ENCODE measurements around the gene COMMD1. TPM values are rescaled to one million over a fixed set of nuclear protein-coding genes. Genes with fewer than 3 reads are reported as not detected.
A peak's percentile ranks its signal among the peaks of the same experiment; 100 is the strongest.
"Not testable (repeated sequence)": the region's sequence is repeated elsewhere in the genome, so short reads cannot be mapped to it uniquely, and the experiment has no call there.

Gene COMMD1
- 10 to 100 TPM; 20.4 to 37.0 TPM for total RNA-seq

DNA sequence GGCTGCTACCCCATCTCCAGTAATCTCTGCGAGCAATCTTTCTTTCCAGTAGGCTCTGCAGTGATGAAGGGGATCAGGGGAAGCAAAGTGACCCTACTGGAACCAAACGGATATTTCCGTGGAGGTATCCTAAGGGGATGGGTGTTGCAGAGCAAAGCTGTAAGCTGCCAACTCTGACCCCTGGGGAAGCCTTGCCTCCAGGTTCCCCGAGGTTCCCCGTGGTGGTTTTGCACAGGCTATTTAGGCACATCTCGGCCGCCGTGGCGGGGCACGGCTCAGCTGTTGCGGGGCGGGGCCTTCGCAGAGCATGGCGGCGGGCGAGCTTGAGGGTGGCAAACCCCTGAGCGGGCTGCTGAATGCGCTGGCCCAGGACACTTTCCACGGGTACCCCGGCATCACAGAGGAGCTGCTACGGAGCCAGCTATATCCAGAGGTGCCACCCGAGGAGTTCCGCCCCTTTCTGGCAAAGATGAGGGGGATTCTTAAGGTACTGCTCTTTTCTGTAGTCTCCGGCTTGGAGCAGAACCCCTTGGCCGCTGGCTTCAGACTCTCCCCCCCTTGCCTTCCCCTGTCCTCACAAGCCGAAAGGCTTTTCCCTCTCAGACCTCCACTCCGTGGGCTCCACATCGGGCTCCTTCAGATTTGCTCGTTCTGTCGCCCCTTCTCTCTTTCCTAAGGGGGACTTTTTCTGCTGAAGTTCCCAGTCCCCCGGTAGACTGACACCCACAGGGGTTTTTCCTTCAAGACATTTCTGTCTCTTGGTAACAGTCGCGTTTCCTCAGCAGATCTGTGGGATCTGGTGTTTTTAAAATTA is at the start of gene COMMD1:
Gene COMMD1 (plus strand): TSS at position 303 of the 814 bp plus-strand sequence. CDS start 5 bp downstream, at position 308.
- Mint-ChIP-seq H3K9me3 (no peaks in the 10 kb centered on the region), H3K27ac (peak within 1 kb of the TSS; percentile 39 to 94), H3K36me3 (peaks cover 0 to 4% of the 10 kb centered on the region in 2 donors)
- ATAC-seq (peak; percentile 99 to 100), DNase-seq (ENCODE audit: low spot score in 2 of 2) (peak; percentile 81 to 84)

DNA sequence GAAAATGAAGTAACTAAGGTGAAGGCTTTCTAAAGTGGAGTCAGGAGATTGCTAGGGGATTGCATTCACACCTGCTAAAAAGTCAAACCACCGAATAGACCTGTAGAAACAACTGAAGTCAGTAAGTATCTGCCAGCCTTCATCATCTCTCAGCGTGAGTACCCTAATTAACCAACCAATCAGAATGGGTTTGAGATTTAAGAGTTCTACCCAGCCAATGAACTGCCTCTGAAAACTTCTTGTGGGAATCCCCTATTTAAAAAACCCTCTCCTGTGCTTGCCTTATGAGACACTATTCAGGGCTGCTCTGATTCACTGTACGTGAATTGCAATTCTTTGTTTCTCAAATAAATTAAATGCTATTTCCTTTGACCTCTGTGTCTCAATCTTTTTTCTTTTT is 48.2 kb upstream of the COMMD1 start:
- no peak for DNase-seq (ENCODE audit: low spot score in 2 of 2)
- ATAC-seq, result no peak
- no peaks in the 10 kb centered on the region for H3K9me3 Mint-ChIP-seq

DNA sequence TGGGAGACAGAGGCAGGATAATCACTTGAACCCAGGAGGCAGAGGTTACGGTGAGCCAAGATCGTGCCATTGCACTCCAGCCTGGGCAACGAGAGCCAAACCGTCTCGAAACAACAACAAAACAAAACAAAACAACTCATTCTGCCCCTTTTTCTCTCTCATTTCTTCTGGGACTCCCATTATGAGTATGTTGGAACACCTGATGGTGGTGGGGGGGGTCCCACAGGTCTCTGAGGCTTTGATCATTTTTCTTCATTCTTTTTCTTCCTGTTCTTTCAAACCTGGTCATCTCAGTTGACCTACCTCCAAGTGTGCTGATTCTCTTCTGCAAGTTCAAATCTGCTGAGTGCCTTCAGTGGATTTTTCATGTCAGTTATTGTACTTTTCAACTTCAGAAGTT is 43.4 kb upstream of the COMMD1 start:
- peaks cover 30 to 38% of the 10 kb centered on the region in 2 donors for H3K36me3 Mint-ChIP-seq
- ATAC-seq (peak in 1 of 2 donors; percentile 21), DNase-seq (ENCODE audit: low spot score in 2 of 2) (no peak)
- no peaks in the 10 kb centered on the region for H3K9me3 Mint-ChIP-seq
- no peak overlapping the region for H3K27ac Mint-ChIP-seq

More for the DNA sequence above, 48.2 kb upstream of the COMMD1 start:
- Mint-ChIP-seq H3K36me3 (peaks cover 0 to 11% of the 10 kb centered on the region in 2 donors), H3K27ac (no peak overlapping the region)

DNA sequence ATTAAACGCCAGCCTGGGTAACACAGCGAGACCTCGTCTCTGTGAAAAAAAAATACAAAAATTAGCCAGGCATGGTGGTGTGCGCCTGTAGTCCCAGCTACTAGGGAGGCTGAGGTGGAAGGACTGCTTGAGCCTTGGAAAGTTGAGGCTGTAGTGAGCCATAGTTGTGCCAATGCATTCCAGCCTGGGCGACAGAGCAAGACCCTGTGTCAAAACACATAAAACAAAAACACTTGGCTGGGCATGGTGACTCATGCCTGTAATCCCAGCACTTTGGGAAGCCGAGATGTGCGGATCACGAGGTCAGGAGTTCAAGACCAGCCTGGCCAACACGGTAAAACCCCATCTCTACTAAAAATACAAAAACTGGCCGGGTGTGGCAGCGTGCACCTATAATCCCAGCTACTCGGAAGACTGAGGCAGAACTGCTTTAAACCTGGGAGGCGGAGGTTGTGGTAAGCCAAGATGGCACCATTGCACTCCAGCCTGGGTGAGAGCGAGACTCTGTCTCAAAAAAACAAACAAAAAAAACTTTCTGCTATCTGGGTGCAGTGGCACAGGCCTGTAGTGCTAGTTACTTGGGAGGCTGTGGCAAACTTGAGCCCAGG is 38.9 kb upstream of the COMMD1 start:
- not testable (repeated sequence) for DNase-seq (ENCODE audit: low spot score in 2 of 2); H3K27ac Mint-ChIP-seq; H3K9me3 Mint-ChIP-seq; ATAC-seq
- H3K36me3 Mint-ChIP-seq, result peaks cover 24 to 62% of the 10 kb centered on the region in 2 donors

DNA sequence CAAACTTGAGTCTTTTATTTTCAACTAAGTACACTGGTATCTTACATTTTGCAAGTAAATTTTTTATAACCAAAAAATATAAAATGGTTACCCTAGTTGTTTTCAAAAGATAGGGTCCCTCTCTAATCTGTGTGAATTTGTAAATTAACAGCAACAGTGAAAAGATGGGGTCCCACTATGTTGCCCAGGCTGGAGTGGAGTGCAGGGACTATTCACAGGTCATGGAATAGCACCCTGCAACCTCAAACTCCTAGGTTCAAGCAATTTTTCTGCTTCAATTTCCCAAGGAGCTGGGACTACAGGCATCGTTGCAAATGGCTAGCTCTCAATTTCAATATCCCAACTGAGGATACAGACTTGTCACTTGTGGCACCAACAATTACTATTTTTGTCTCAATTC is 29.1 kb upstream of the COMMD1 start:
- H3K36me3 Mint-ChIP-seq, result peaks cover 8 to 11% of the 10 kb centered on the region in 2 donors

DNA sequence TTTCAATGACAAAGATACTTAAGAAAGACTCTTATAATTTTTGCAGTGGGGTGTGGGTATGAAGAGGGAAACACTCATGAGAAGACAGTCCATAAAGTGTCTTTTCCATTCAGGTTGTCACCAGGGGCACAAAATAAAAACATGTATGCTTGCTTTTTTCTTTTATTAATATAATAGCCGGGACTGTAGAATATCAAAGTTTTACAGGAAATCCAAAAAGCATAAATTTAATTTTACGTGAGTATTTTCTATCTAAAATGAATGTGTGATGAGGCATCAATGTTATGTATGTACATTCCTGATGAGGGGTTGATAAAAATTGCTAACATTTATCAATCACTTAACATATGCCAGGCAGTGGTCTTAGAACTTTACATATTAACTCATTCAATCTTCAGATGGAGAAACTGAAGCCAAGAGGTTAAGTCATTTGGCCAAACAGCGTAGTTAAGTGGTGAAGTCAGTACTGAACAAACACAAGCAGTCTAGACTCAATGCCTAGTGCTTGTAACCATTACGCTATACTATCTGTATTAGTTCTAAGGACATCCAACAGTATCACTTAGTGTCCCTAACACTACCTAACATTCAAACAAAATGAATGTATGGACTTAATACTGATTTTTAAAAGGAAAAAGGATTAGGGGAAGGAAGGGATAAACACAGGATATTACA is 27.8 kb upstream of the COMMD1 start:
- Mint-ChIP-seq H3K9me3 (no peaks in the 10 kb centered on the region), H3K36me3 (peaks cover 3 to 6% of the 10 kb centered on the region in 2 donors), H3K27ac (no peak overlapping the region)
- no peak for DNase-seq (ENCODE audit: low spot score in 2 of 2)
- ATAC-seq, result no peak

More for the DNA sequence above, 29.1 kb upstream of the COMMD1 start:
- Mint-ChIP-seq H3K27ac (no peak overlapping the region), H3K9me3 (no peaks in the 10 kb centered on the region)
- ATAC-seq (no peak), DNase-seq (ENCODE audit: low spot score in 2 of 2) (no peak)

DNA sequence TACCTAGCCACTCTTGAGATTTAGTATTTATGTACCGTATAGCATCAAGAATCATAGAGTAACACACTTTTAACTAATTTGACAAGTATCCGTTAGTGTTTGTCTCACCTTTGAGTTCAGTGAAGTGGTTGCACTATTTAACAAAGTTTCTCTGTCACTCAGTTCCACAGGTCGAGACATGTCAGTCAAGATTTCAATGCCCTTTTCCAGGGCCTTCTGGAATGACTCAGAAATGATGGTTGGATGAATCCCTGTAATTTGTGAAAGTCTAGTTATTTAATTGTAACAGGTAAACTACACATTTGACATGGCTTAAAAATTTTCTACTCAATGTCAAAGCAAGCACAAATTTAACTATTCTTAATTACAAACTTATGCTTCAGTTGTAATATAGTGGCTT is 26.7 kb upstream of the COMMD1 start:
- Mint-ChIP-seq H3K9me3 (no peaks in the 10 kb centered on the region), H3K27ac (peak overlapping the region in 1 of 2 donors; percentile 55), H3K36me3 (peaks cover 0 to 10% of the 10 kb centered on the region in 2 donors)
- ATAC-seq (no peak), DNase-seq (ENCODE audit: low spot score in 2 of 2) (no peak)

DNA sequence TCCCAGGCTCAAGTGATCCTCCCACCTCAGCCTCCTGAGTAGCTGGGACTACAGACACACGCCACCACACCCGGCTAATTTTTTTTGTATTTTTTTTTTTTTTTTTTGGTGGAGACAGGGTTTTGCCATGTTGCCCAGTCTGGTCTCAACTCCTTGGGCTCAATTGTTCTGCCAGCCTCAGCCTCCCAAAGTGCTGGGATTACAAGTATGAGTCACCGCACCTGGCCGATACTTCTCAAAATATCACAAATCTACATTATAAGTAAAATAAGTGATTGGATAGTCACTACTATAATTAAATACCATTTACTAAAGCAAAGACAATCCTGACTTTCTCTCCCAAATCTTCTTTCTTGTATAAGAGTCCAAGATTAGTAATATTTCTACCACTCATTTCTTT is 26.1 kb upstream of the COMMD1 start:
- not testable (repeated sequence) for H3K9me3 Mint-ChIP-seq; DNase-seq (ENCODE audit: low spot score in 2 of 2); H3K36me3 Mint-ChIP-seq; ATAC-seq
- peak overlapping the region in 1 of 2 donors; percentile 55 for H3K27ac Mint-ChIP-seq

DNA sequence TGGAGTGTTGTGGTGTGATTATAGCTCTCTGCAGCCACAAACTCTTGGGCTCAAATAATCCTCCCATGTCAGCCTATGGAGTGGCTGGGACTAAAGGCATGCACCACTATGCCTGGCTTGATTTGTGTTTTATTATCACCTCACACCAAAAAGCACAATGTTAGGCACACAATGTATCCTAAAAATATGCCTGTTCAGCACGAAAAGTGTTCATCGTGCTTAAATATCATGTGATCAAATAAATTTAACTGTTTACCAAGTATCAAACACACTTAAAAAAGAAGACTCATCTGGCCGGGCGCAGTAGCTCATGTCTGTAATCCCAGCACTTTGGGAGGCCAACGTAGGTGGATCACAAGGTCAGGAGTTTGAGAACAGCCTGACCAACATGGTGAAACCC is 22.6 kb upstream of the COMMD1 start:
- H3K9me3 Mint-ChIP-seq, result no peaks in the 10 kb centered on the region
- DNase-seq (ENCODE audit: low spot score in 2 of 2) (no peak), ATAC-seq (no peak)
- H3K36me3 Mint-ChIP-seq, result peaks cover 13 to 24% of the 10 kb centered on the region in 2 donors
- peak overlapping the region in 1 of 2 donors; percentile 44 for H3K27ac Mint-ChIP-seq

DNA sequence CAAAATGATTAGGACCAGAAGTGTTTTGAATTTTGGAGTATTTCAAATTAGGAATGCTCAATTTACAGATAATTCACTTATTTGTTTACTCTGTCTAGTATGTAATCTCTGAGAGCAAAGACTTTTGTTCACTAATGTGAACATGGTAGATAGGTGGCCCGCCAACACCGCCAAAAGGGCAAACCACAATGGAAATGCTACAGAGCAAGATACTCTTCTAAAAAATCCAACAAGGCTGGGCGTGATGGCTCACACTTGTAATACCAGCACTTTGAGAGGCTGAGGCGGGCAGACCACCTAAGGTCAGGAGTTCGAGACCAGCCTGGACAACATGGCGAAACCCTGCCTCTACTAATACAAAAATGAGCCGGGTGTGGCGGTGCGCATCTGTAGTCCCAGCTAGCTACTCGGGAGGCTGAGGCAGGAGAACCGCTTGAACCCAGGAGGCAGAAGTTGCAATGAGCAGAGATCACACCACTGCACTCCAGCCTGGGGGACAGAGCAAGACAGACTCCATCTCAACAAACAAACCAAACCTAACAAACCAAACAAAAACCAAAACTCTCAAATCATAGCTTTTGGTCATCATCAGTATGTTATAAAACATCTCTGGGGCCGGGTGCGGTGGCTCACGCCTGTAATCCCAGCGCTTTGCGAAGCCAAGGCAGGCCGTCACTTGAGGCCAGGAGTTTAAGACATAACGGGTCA is 19.4 kb upstream of the COMMD1 start:
- Mint-ChIP-seq H3K27ac (peak overlapping the region; percentile 96 to 99), H3K36me3 (peaks cover 19 to 22% of the 10 kb centered on the region in 2 donors), H3K9me3 (no peaks in the 10 kb centered on the region)
- no peak for DNase-seq (ENCODE audit: low spot score in 2 of 2)
- ATAC-seq, result no peak

DNA sequence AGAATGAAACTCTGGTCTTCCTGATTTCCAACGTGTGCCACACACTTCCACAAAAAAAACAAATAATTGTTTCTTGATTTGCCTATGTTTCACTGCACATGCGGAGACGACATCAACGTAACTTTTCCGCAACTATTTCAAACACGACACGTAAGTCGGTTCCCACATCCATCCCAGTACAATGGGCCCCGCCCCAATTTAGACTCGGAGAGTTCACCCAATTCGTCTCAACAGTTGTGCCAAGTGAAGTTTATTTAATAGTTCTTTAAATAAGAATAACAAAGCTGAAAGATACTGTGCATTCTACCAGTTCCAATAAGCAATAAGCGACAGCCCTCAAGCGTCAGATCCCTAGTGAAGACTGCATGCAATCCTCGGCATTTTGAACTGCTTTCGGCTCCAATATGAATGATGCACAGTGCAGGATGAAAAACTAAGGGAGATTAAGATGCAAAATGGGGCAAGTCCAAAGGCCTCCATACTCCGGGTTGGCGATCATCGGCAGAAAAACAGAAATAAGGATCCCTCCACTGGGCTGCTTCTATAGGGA is 17.7 kb upstream of the COMMD1 start:
- peak in 1 of 2 donors; percentile 16 for ATAC-seq
- Mint-ChIP-seq H3K36me3 (peaks cover 19 to 20% of the 10 kb centered on the region in 2 donors), H3K27ac (peak overlapping the region; percentile 96 to 99), H3K9me3 (no peaks in the 10 kb centered on the region)
- peak in 1 of 2 donors; percentile 18 for DNase-seq (ENCODE audit: low spot score in 2 of 2)

DNA sequence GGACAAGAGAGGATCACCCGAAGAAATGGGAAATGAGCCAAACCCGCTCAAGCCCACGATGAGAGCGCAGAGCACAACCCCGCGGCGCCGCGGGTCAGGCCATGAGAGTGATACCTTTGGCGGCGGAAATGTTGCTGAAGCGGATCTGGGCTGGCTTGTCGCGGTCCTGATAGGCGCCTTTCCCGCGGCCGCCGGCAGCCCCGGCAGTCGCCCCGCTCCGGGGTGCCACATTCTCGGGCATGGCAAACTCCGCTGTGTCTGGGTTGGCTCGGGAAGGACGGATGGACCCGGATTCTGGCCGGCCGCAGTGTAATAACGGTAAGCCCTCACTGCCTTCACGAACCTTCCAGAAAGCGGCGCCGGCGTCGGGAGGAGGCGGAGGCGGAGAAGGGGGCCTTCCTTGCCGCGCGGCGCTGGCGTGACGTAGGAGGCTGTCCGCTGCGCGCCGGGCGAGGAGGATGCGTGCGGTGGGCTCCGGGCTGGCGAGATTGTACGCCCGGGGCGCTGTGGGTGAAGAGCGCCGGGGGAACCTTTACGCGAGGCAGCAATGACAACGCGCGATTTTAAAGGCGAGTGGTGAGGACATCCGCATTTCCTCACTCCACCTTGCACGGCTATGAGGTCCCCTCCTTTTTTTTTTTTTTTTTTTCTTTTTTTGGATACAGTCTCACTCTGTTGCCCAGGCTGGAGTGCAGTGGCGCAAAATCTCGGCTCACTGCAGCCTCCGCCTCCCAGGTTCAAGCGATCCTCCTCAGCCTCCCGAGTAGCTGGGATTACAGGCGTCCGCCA is 17.0 kb upstream of the COMMD1 start, which contains the start of gene CCT4:
Gene CCT4 (minus strand): TSS at position 390 of the 789 bp plus-strand sequence. CDS start 149 bp downstream, at position 241.
- Mint-ChIP-seq H3K27ac (peak within 1 kb of the TSS; percentile 96 to 99), H3K9me3 (no peaks in the 10 kb centered on the region), H3K36me3 (peaks cover 17 to 19% of the 10 kb centered on the region in 2 donors)
- peak; percentile 87 to 89 for ATAC-seq
- DNase-seq (ENCODE audit: low spot score in 2 of 2), result peak; percentile 93 to 96

DNA sequence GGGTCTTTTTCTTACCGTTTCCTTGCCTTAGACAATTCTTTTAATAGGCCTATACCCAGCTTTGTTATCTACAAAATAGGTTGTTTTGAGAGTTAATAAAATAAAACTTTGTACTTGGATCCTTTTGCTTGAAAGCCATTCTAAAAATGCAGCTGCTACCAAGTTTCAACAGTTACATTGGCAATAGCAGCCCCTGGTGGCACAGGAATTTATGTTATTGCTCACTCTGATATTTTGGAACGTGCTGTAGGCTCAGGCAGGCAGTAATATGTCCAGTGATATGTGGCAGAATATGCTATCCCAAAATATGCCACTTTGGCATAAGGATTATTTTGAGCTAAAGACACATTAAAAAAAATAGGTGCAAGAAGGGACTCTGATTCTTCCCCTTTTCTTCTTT is 6.7 kb upstream of the COMMD1 start:
- no peak for DNase-seq (ENCODE audit: low spot score in 2 of 2)

DNA sequence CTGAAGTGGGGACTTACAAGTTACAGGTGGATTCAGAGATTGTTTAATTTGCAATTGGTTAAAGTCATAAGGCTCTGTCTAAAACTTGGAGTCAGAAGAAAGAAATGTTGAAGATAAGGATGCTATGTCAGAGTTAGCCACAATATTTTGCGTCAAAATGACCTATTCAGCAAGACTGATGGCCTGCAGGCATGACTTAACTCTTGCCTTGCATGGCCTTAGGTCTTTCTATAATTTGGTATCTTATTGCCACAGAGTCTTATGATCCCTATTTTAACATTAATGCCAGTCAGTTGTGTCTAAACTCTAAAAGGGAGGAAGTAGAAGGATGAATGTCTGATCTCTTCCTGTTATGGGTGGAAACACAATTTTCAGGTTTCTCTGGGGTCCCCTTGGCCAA is 5.2 kb upstream of the COMMD1 start:
- no peak overlapping the region for H3K27ac Mint-ChIP-seq
- DNase-seq (ENCODE audit: low spot score in 2 of 2), result no peak
- H3K9me3 Mint-ChIP-seq, result no peaks in the 10 kb centered on the region
- H3K36me3 Mint-ChIP-seq, result no peaks in the 10 kb centered on the region
- ATAC-seq, result no peak

More for the DNA sequence above, 6.7 kb upstream of the COMMD1 start:
- Mint-ChIP-seq H3K9me3 (no peaks in the 10 kb centered on the region), H3K27ac (no peak overlapping the region), H3K36me3 (no peaks in the 10 kb centered on the region)
- no peak for ATAC-seq

DNA sequence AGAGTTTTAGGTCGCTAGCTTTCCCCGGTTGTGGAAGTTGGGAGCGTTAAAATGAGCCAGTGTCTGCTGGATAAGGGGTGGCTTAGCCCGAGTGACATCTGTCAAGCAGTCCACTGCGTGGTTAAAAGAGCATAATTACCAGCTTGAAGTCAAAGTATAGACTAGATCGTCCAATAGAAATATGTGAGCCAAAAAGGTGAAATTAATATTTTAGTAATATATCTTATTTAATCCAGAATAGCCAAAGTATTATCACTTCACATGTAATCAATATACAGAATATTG is 654 bp downstream of the COMMD1 start:
- Mint-ChIP-seq H3K27ac (peak overlapping the region; percentile 39 to 94), H3K9me3 (no peaks in the 10 kb centered on the region), H3K36me3 (peaks cover 0 to 4% of the 10 kb centered on the region in 2 donors)
- DNase-seq (ENCODE audit: low spot score in 2 of 2) (no peak), ATAC-seq (peak; percentile 6 to 12)

All from activated naive CD4-positive, alpha-beta T cell treated with anti-CD3 and anti-CD28 coated beads, Interleukin-2, amount 50 U/mL, for 72 hours (primary cell).